Measurements from ENCODE around the gene UROC1. TPM values are rescaled to one million over a fixed set of nuclear protein-coding genes. Genes with fewer than 3 reads are reported as not detected.

The UROC1 gene
- total and polyA plus RNA-seq, 4 experiments from 2014 or later: not detected

GRCh38 chr3:126539558-126540250 is 22.1 kb upstream of the UROC1 start:
- CTCF ChIA-PET (ENCODE audit: partially characterized antibody): no interaction called here
- H3K4me3 Mint-ChIP-seq: no peak overlapping the region

GRCh38 chr3:126538966-126539365 is 21.4 kb upstream of the UROC1 start:
- H3K27ac ChIP-seq (ENCODE audit: low read depth, low read length): no peak overlapping the region
- Mint-ChIP-seq H3K27me3 (peaks cover 8 to 14% of the 10 kb centered on the region in 2 donors), H3K4me1 (peaks cover 0 to 2% (median 0%) of the 10 kb centered on the region in 4 donors), H3K27ac (no peak overlapping the region), H3K4me3 (no peak overlapping the region), H3K36me3 (no peaks in the 10 kb centered on the region), H3K9me3 (peaks cover 0 to 3% (median 0%) of the 10 kb centered on the region in 8 donors)
- H3K9me3 ChIP-seq (ENCODE audit: control insufficient read depth in 1 of 2, low read length in 2 of 2): no peaks in the 10 kb centered on the region
- H3K27me3 ChIP-seq (ENCODE audit: insufficient read depth, low read length): no peaks in the 10 kb centered on the region
- CTCF ChIA-PET (ENCODE audit: partially characterized antibody): interaction anchor here (1.9 kb wide), 1 partner anchor 16 kb away, joined by 6 read pairs; no protein-coding TSS in a partner anchor
- POLR2A ChIA-PET (ENCODE audit: partially characterized antibody): no interaction called here
- DNase-seq: no peak
- H3K4me1 ChIP-seq (ENCODE audit: insufficient read depth, low read length): no peaks in the 10 kb centered on the region
- no peak overlapping the region for H3K4me3 ChIP-seq (ENCODE audit: low read length in 2 of 2)
- intact Hi-C loops (cut with micrococcal nuclease): no loop called here
- H3K36me3 ChIP-seq (ENCODE audit: insufficient read depth, low read length): no peaks in the 10 kb centered on the region

More at GRCh38 chr3:126539558-126540250, 22.1 kb upstream of the UROC1 start:
- Mint-ChIP-seq H3K36me3 (no peaks in the 10 kb centered on the region), H3K4me1 (peaks cover 0 to 2% (median 0%) of the 10 kb centered on the region in 4 donors), H3K9me3 (peaks cover 0 to 3% (median 0%) of the 10 kb centered on the region in 8 donors), H3K27ac (no peak overlapping the region), H3K27me3 (peaks cover 8 to 9% of the 10 kb centered on the region in 2 donors)
- H3K27me3 ChIP-seq (ENCODE audit: insufficient read depth, low read length): no peaks in the 10 kb centered on the region
- no peak overlapping the region for H3K4me3 ChIP-seq (ENCODE audit: low read length in 2 of 2)
- no peaks in the 10 kb centered on the region for H3K9me3 ChIP-seq (ENCODE audit: control insufficient read depth in 1 of 2, low read length in 2 of 2)
- H3K27ac ChIP-seq (ENCODE audit: low read depth, low read length): no peak overlapping the region
- intact Hi-C loops (cut with micrococcal nuclease): no loop called here
- no peaks in the 10 kb centered on the region for H3K4me1 ChIP-seq (ENCODE audit: insufficient read depth, low read length)
- POLR2A ChIA-PET (ENCODE audit: partially characterized antibody): no interaction called here
- DNase-seq: no peak
- H3K36me3 ChIP-seq (ENCODE audit: insufficient read depth, low read length): no peaks in the 10 kb centered on the region

DNA sequence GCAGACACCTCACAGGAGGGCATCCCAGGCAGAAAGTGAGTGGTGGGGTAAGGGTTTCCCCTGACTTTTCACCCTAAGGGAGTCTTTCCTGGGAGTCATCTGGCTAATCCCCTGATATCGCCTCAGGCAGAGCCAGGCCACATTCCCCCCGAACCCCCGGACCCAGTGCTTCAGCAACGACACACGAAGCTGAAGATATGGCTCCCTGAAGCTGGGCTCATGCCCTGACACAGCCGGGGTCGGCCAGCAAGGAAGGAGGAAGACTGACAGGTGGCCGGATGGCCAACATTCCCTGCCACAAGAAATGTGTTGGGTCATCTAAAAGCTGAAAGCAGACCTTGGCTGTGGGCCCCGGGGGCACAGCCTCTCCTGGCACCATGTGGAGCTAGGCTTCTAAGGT is 20.7 kb upstream of the UROC1 start:
- CTCF ChIA-PET (ENCODE audit: partially characterized antibody): interaction anchor here (1.9 kb wide), 1 partner anchor 16 kb away, joined by 6 read pairs; no protein-coding TSS in a partner anchor
- H3K27ac ChIP-seq (ENCODE audit: low read depth, low read length): no peak overlapping the region
- no peak for DNase-seq
- H3K4me1 ChIP-seq (ENCODE audit: insufficient read depth, low read length): no peaks in the 10 kb centered on the region
- no peaks in the 10 kb centered on the region for H3K36me3 ChIP-seq (ENCODE audit: insufficient read depth, low read length)
- Mint-ChIP-seq H3K4me3 (no peak overlapping the region), H3K9me3 (peaks cover 0 to 3% (median 0%) of the 10 kb centered on the region in 8 donors), H3K27me3 (peaks cover 10 to 14% of the 10 kb centered on the region in 2 donors), H3K4me1 (peaks cover 0 to 2% (median 0%) of the 10 kb centered on the region in 4 donors), H3K36me3 (no peaks in the 10 kb centered on the region), H3K27ac (no peak overlapping the region)
- no peaks in the 10 kb centered on the region for H3K27me3 ChIP-seq (ENCODE audit: insufficient read depth, low read length)
- no peak overlapping the region for H3K4me3 ChIP-seq (ENCODE audit: low read length in 2 of 2)
- intact Hi-C loops (cut with micrococcal nuclease): no loop called here
- POLR2A ChIA-PET (ENCODE audit: partially characterized antibody): no interaction called here
- no peaks in the 10 kb centered on the region for H3K9me3 ChIP-seq (ENCODE audit: control insufficient read depth in 1 of 2, low read length in 2 of 2)

- Mint-ChIP-seq H3K36me3 (no peaks in the 10 kb centered on the region), H3K4me1 (peaks cover 0 to 2% (median 0%) of the 10 kb centered on the region in 4 donors), H3K27me3 (peaks cover 10 to 14% of the 10 kb centered on the region in 2 donors), H3K4me3 (no peak overlapping the region), H3K27ac (no peak overlapping the region), H3K9me3 (peaks cover 0 to 3% (median 0%) of the 10 kb centered on the region in 8 donors)
- Histone ChIP-seq H3K27me3 (ENCODE audit: insufficient read depth, low read length) (no peaks in the 10 kb centered on the region), H3K9me3 (ENCODE audit: control insufficient read depth in 1 of 2, low read length in 2 of 2) (no peaks in the 10 kb centered on the region), H3K4me3 (ENCODE audit: low read length in 2 of 2) (no peak overlapping the region), H3K36me3 (ENCODE audit: insufficient read depth, low read length) (no peaks in the 10 kb centered on the region), H3K27ac (ENCODE audit: low read depth, low read length) (no peak overlapping the region), H3K4me1 (ENCODE audit: insufficient read depth, low read length) (no peaks in the 10 kb centered on the region)
- DNase-seq: no peak
- intact Hi-C loops (cut with micrococcal nuclease): no loop called here
- CTCF ChIA-PET (ENCODE audit: partially characterized antibody): interaction anchor here (1.9 kb wide), 1 partner anchor 15 kb away, joined by 6 read pairs; no protein-coding TSS in a partner anchor
- POLR2A ChIA-PET (ENCODE audit: partially characterized antibody): no interaction called here
These were observed 20.2 kb upstream of the UROC1 start for GRCh38 chr3:126537730-126538281.

DNA sequence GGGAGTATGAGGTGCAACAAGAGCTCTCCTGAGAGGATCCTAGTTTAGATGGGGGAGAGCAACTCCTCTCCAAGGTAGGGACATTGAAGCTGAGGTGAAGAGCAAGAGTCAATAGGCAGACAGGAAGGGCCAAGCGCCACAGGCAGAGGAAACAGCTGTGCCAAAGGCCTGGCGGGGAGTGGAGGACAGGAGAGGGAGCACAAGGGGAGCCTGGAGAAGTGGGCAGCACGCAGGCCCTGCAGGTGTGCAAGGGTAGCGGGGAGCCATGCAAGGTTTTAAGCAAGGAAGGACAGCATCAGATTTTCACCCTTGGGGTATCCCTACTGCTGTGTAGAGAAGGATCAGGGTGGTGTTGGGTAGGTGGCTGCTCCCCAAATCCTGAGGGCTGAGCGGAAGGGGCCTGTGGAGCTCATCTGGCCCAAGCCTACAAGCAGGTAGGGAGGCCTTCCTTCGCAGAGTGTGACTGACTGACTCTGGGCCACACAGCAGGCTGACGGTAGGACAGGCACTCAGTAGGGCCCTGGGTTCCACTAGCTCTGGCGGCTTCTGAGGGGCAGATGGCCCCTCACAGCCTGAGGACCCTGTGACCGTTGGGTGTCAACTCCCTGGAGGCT is 19.6 kb upstream of the UROC1 start:
- Histone ChIP-seq H3K9me3 (ENCODE audit: control insufficient read depth in 1 of 2, low read length in 2 of 2) (no peaks in the 10 kb centered on the region), H3K27me3 (ENCODE audit: insufficient read depth, low read length) (no peaks in the 10 kb centered on the region), H3K27ac (ENCODE audit: low read depth, low read length) (no peak overlapping the region), H3K36me3 (ENCODE audit: insufficient read depth, low read length) (no peaks in the 10 kb centered on the region), H3K4me3 (ENCODE audit: low read length in 2 of 2) (no peak overlapping the region), H3K4me1 (ENCODE audit: insufficient read depth, low read length) (no peaks in the 10 kb centered on the region)
- no peak for DNase-seq
- Mint-ChIP-seq H3K27me3 (peaks cover 10 to 14% of the 10 kb centered on the region in 2 donors), H3K9me3 (peaks cover 0 to 3% (median 0%) of the 10 kb centered on the region in 8 donors), H3K36me3 (no peaks in the 10 kb centered on the region), H3K27ac (no peak overlapping the region), H3K4me3 (no peak overlapping the region), H3K4me1 (peaks cover 0 to 2% (median 0%) of the 10 kb centered on the region in 4 donors)
- intact Hi-C loops (cut with micrococcal nuclease): no loop called here
- POLR2A ChIA-PET (ENCODE audit: partially characterized antibody): no interaction called here
- CTCF ChIA-PET (ENCODE audit: partially characterized antibody): interaction anchor here (1.9 kb wide), 1 partner anchor 14 kb away, joined by 6 read pairs; no protein-coding TSS in a partner anchor

DNA sequence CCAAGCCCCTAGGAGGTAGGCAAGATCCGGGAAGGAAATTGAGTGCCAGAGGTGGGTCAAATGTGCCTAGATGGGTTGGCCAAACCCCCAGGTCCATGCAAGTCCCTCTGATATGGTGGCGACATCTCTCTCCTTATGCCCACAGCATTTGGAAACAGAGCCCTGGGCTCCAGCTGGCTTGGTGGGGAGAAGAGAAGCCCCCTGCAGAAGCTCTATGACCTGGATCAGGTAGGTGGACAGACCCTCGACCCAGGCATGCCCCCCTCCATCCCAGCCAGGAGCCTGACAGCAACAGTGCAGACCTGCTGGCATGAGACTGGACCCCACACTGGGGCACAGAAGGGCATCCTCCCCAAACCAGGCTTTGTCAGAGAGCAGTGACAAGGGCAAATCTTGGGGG is 18.6 kb upstream of the UROC1 start:
- DNase-seq: no peak
- ChIA-PET CTCF (ENCODE audit: partially characterized antibody) (no interaction called here), POLR2A (ENCODE audit: partially characterized antibody) (no interaction called here)
- Mint-ChIP-seq H3K27ac (no peak overlapping the region), H3K9me3 (peaks cover 0 to 3% (median 0%) of the 10 kb centered on the region in 8 donors), H3K36me3 (no peaks in the 10 kb centered on the region), H3K4me3 (no peak overlapping the region), H3K4me1 (peaks cover 0 to 2% (median 0%) of the 10 kb centered on the region in 4 donors), H3K27me3 (peaks cover 10 to 13% of the 10 kb centered on the region in 2 donors)
- H3K36me3 ChIP-seq (ENCODE audit: insufficient read depth, low read length): no peaks in the 10 kb centered on the region
- H3K27ac ChIP-seq (ENCODE audit: low read depth, low read length): no peak overlapping the region
- H3K9me3 ChIP-seq (ENCODE audit: control insufficient read depth in 1 of 2, low read length in 2 of 2): no peaks in the 10 kb centered on the region
- no peaks in the 10 kb centered on the region for H3K27me3 ChIP-seq (ENCODE audit: insufficient read depth, low read length)
- intact Hi-C loops (cut with micrococcal nuclease): no loop called here
- no peaks in the 10 kb centered on the region for H3K4me1 ChIP-seq (ENCODE audit: insufficient read depth, low read length)
- no peak overlapping the region for H3K4me3 ChIP-seq (ENCODE audit: low read length in 2 of 2)

DNA sequence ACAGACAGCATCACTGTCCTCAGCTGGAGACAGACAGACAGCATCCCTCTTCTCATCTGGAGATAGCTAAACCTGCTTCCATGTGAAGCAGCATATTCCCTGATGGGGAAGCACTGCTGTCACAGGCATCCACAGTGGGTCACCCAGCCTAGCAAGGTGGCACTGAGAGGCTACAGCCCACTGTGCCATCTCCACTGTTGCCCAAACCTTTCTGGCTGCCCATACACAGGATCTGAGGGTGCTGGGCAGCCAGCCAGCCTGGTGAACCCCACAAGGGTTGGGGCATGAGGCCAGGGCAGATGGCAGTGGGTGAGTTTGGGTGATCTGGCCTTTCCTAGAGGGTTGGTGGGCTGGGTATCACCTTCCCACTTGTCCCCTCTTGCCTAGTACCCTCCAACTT is 18.1 kb upstream of the UROC1 start:
- no peaks in the 10 kb centered on the region for H3K36me3 Mint-ChIP-seq
- intact Hi-C loops (cut with micrococcal nuclease): no loop called here
- no peak for DNase-seq
- Histone ChIP-seq H3K9me3 (ENCODE audit: control insufficient read depth in 1 of 2, low read length in 2 of 2) (no peaks in the 10 kb centered on the region), H3K36me3 (ENCODE audit: insufficient read depth, low read length) (no peaks in the 10 kb centered on the region), H3K27me3 (ENCODE audit: insufficient read depth, low read length) (no peaks in the 10 kb centered on the region), H3K4me1 (ENCODE audit: insufficient read depth, low read length) (no peaks in the 10 kb centered on the region), H3K27ac (ENCODE audit: low read depth, low read length) (no peak overlapping the region), H3K4me3 (ENCODE audit: low read length in 2 of 2) (no peak overlapping the region)
- CTCF ChIA-PET (ENCODE audit: partially characterized antibody): no interaction called here
- H3K27ac Mint-ChIP-seq: no peak overlapping the region
- H3K9me3 Mint-ChIP-seq: peaks cover 0 to 3% (median 0%) of the 10 kb centered on the region in 8 donors
- H3K4me1 Mint-ChIP-seq: peaks cover 0 to 2% (median 0%) of the 10 kb centered on the region in 4 donors
- peaks cover 10 to 13% of the 10 kb centered on the region in 2 donors for H3K27me3 Mint-ChIP-seq
- H3K4me3 Mint-ChIP-seq: no peak overlapping the region
- POLR2A ChIA-PET (ENCODE audit: partially characterized antibody): no interaction called here

All from CD4-positive, alpha-beta memory T cell (primary cell).